HEK293 (cell line): ENCODE measurements around the gene AKAP9.

Source experiments
- GLIS1 ChIP-seq: fragments of 450-650 bp; formaldehyde crosslinking; IDR thresholded peaks from 2 replicates; pipeline ENCODE4 v1.5.1; 2016; ENCODE audit warnings: missing biosample characterization, missing genetic modification characterization
- HOXD13 ChIP-seq: sonication (generic); formaldehyde crosslinking; IDR thresholded peaks from 2 replicates; pipeline ENCODE4 v1.8.0; 2022; ENCODE audit warnings: missing genetic modification reagents, borderline replicate concordance
- RBAK ChIP-seq: fragments of 450-650 bp; formaldehyde crosslinking; IDR thresholded peaks from 2 replicates; pipeline ENCODE4 v1.5.1; 2016; ENCODE audit warnings: missing biosample characterization, missing genetic modification characterization
- ZBTB7A ChIP-seq: fragments of 450-650 bp; formaldehyde crosslinking; IDR thresholded peaks from 2 replicates; pipeline ENCODE4 v1.5.1; 2016; ENCODE audit warnings: low read depth, missing biosample characterization, missing genetic modification characterization
- ZIC2 ChIP-seq: fragments of 450-650 bp; formaldehyde crosslinking; IDR thresholded peaks from 2 replicates; pipeline ENCODE4 v1.5.1; 2016; ENCODE audit warnings: missing biosample characterization, missing genetic modification characterization
- ZNF274 ChIP-seq, 2 experiments: fragments of 200-500 bp in 1 of 2; fragments of 450-650 bp in 1 of 2; sonication (Bioruptor generic) in 1 of 2; formaldehyde crosslinking in 1 of 2; IDR thresholded peaks; 2 replicates each; pipeline versions ENCODE4 v1.5.1 to v1.6.1; 2014 to 2016; ENCODE audit warnings: borderline replicate concordance in 1 of 2, inconsistent platforms in 1 of 2, low read length in 1 of 2, missing biosample characterization in 1 of 2, missing genetic modification characterization in 1 of 2
- ZNF37A ChIP-seq: fragments of 450-650 bp; IDR thresholded peaks from 2 replicates; pipeline ENCODE4 v1.5.1; 2018; ENCODE audit warnings: missing biosample characterization, missing genetic modification characterization
- ZNF416 ChIP-seq: fragments of 450-650 bp; formaldehyde crosslinking; IDR thresholded peaks from 2 replicates; pipeline ENCODE4 v1.5.1; 2016; ENCODE audit warnings: missing biosample characterization, missing genetic modification characterization
- TF ChIP-seq, protein P1 (sequence below): fragments of 450-650 bp; formaldehyde crosslinking; IDR thresholded peaks from 2 replicates; pipeline ENCODE4 v1.5.1; 2016; ENCODE audit warnings: missing biosample characterization, missing genetic modification characterization
- TF ChIP-seq, protein P2 (sequence below): fragments of 450-650 bp; formaldehyde crosslinking; IDR thresholded peaks from 2 replicates; pipeline ENCODE4 v1.5.1; 2016; ENCODE audit warnings: missing biosample characterization, missing genetic modification characterization
- TF ChIP-seq, protein P3 (sequence below): fragments of 450-650 bp; formaldehyde crosslinking; IDR thresholded peaks from 2 replicates; pipeline ENCODE4 v1.5.1; 2017; ENCODE audit warnings: missing biosample characterization, missing genetic modification characterization

DNA sequence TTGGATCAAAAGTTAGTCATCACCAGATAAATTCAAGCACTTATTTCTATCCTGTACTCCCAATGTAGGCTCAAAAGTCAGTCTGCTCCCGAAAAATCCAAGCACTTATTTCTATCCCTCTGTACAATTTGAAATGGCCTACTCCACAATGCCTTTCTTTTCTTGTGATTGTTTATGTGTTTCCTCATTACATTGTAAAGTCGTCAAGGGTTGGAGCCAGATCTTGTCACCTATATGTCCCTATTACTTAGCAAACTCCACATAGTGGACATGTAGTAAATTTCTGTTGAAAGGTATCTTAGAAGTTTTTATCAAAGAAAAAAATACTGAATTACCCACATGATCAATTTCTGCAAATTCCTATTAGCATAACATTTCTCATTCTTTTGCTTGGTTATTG, 111.5 kb downstream of the AKAP9 start:
- TF ChIP-seq RBAK (tag by site-specific recombination) (no peak), ZNF274 (IDR thresholded peaks at IDR 0.05; ENCODE audit: low read length) (no peak), ZNF274 (tag by site-specific recombination; IDR thresholded peaks at IDR 0.05; ENCODE audit: borderline replicate concordance) (no peak), GLIS1 (no peak), HOXD13 (no peak), ZNF37A (no peak), ZIC2 (tag by site-specific recombination) (no peak), ZBTB7A (tag by site-specific recombination) (no peak), ZNF416 (tag by site-specific recombination) (no peak)
- TF ChIP-seq, protein P1, sequence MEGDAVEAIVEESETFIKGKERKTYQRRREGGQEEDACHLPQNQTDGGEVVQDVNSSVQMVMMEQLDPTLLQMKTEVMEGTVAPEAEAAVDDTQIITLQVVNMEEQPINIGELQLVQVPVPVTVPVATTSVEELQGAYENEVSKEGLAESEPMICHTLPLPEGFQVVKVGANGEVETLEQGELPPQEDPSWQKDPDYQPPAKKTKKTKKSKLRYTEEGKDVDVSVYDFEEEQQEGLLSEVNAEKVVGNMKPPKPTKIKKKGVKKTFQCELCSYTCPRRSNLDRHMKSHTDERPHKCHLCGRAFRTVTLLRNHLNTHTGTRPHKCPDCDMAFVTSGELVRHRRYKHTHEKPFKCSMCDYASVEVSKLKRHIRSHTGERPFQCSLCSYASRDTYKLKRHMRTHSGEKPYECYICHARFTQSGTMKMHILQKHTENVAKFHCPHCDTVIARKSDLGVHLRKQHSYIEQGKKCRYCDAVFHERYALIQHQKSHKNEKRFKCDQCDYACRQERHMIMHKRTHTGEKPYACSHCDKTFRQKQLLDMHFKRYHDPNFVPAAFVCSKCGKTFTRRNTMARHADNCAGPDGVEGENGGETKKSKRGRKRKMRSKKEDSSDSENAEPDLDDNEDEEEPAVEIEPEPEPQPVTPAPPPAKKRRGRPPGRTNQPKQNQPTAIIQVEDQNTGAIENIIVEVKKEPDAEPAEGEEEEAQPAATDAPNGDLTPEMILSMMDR = no peak
- TF ChIP-seq, protein P2, sequence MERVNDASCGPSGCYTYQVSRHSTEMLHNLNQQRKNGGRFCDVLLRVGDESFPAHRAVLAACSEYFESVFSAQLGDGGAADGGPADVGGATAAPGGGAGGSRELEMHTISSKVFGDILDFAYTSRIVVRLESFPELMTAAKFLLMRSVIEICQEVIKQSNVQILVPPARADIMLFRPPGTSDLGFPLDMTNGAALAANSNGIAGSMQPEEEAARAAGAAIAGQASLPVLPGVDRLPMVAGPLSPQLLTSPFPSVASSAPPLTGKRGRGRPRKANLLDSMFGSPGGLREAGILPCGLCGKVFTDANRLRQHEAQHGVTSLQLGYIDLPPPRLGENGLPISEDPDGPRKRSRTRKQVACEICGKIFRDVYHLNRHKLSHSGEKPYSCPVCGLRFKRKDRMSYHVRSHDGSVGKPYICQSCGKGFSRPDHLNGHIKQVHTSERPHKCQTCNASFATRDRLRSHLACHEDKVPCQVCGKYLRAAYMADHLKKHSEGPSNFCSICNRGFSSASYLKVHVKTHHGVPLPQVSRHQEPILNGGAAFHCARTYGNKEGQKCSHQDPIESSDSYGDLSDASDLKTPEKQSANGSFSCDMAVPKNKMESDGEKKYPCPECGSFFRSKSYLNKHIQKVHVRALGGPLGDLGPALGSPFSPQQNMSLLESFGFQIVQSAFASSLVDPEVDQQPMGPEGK (tag by site-specific recombination) = no peak
- TF ChIP-seq, protein P3, sequence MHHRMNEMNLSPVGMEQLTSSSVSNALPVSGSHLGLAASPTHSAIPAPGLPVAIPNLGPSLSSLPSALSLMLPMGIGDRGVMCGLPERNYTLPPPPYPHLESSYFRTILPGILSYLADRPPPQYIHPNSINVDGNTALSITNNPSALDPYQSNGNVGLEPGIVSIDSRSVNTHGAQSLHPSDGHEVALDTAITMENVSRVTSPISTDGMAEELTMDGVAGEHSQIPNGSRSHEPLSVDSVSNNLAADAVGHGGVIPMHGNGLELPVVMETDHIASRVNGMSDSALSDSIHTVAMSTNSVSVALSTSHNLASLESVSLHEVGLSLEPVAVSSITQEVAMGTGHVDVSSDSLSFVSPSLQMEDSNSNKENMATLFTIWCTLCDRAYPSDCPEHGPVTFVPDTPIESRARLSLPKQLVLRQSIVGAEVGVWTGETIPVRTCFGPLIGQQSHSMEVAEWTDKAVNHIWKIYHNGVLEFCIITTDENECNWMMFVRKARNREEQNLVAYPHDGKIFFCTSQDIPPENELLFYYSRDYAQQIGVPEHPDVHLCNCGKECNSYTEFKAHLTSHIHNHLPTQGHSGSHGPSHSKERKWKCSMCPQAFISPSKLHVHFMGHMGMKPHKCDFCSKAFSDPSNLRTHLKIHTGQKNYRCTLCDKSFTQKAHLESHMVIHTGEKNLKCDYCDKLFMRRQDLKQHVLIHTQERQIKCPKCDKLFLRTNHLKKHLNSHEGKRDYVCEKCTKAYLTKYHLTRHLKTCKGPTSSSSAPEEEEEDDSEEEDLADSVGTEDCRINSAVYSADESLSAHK = no peak
